GM19025 (cell line): Measurements from ENCODE around the gene NSD2.
"Not testable (repeated sequence)": the region's sequence is repeated elsewhere in the genome, so short reads cannot be mapped to it uniquely, and the experiment has no call there.

Experiments used
- ATAC-seq: cut with Tn5 transposase; IDR thresholded peaks from one replicate; pipeline ENCODE4 v1.9.1; 2021; ENCODE audit warnings: mild to moderate bottlenecking, low read depth, moderate library complexity; ENCODE audit not compliant: unreplicated experiment

NSD2 gene

DNA sequence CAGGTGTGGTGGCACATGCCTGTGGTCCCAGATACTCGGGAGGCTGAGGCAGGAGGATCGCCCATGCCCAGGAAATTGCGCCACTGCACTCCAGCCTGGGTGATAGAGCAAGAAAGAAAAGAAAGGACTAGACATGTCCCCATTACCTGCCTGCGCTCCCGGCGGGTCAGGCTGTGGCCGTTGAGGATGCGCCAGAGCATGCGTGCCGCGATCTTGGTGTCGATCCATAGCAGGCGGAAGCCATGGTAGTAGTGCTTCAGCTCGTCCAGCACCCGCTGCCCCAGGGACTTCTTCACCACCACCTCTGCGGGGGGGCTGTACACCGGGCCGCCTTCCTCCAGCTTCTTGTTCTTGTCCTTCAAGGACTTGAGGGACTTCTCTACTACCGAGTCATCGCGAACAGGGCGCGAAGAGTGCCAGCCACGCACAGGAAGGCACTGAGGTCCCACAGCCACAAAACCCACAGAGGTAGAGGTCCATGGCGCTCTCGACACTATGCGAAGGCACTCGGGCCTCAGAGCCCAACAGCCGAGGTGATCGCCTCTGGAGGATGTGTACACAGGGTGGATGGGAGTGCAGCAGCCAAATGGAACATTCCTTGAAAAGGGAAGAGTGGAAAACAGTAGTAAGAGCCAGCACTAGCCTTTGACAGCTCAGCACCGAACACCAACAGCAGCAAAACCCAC is 29.8 kb upstream of the NSD2 start:
- no peak for ATAC-seq

DNA sequence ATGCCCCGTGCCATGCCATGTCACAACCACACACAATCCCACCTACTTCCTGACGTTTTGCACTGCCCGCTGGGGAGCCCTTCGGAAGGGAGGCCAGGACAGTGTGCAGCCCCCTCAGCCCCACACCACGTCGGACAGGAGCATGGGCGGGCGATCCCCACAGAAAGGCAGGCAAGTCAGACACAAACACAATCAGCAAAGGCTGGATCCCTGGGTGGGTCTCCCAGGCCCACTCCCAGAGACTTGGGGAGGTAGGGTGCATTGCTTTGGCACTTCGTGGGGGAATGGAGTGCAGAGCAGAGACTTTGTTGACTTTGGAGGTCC is 29.3 kb upstream of the NSD2 start:
- no peak for ATAC-seq

DNA sequence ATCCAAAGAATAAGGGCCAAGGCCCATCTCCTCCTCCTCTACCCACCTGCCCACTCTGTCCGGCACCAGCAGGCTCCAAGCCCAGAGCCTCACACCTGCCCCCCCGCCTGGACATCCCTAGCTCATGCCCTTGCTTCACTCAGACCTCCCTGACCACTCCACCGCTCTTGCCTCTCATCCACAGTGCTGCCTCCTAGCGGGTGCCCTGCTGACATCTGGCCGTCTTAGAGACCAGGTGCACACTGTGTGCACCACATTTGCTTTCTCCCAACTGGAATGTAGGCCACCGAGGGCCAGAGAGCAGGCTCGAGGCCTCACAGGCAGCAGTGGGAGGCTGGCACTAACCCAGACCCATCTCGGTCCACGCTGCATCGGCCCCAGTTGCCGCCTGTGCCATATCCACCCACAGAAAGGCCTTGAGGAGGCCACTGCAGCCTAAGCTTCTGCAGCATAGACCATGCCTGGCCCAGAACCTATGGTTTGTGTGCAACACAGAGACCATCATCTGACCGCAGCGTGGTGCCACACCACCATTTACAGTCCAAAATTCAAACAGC is 28.8 kb upstream of the NSD2 start:
- no peak for ATAC-seq

DNA sequence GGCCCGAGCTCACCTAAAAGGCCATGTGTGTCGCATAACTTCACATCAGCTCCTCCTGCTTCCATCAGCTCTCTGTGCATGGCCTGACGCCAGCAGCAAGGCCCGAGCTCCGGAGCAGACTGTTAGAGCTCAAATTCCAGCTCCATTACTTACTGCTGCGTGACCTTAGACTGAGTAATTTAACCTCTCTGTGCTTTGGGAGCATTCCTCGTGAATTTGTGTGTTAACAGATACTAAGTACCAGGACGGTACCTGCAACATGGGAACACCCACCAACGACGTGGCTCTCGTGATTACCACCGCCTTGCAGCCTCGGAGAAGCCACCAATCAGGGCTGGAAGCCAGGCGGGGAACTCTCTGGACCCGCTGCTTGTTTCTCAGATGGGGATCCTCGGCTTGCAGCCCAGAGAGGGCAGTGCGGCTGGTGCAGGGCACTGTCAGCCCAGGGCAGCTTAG is 28.2 kb upstream of the NSD2 start:
- ATAC-seq: no peak

DNA sequence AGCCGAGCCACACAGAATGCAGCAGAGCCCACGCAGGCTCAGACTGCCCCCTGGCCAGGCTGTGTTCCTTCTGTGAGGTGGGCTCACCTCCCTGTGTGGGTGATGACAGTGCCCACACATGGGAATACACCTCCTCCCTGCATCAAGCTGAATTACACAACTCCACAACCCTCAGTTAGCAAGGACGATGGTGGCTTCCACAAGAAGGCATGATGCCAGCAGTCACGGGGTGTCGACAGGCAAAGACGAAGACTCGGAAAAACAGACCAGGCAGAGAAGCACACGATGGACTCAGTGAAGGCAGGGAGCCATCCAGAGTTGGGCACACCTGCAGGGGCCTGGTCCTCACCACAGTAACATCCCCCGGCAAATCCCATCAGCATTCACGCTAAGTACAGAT is 27.3 kb upstream of the NSD2 start:
- ATAC-seq: no peak

DNA sequence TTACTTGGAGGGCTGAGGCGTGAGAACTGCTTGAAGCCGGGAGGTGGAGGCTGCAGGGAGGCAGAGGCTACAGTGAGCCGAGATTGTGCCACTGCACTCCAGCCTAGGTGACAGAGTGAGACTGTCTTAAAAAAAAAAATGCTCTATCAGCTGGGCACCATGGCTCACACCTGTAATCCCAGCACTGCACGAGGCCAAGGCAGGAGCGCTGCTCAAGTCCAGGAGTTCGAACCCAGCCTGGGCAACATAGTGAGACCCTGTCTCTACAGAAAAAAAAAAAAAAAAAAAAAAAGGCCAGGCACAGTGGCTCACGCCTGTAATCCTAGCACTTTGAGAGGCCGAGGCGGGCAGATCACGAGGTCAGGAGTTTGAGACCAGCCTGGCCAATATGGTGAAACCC is 26.6 kb upstream of the NSD2 start:
- ATAC-seq: not testable (repeated sequence)

DNA sequence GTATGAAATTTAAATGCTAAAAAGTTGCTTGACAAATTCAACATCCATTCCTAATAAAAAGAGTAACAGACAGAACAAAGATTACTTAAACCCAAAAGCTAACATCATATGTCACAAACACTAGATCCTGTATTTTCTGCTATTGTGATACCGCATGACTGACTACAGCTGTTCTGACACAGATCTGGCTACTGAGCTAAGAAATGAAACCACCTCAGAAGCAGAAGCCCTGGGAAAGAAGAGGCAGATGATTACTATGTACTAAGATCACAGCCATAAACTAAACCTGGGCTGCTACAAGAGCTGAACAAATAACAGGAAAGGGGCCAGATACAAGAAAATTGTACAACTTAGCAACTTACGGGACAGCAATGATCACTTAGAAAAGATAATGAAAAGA is 24.6 kb upstream of the NSD2 start:
- no peak for ATAC-seq

DNA sequence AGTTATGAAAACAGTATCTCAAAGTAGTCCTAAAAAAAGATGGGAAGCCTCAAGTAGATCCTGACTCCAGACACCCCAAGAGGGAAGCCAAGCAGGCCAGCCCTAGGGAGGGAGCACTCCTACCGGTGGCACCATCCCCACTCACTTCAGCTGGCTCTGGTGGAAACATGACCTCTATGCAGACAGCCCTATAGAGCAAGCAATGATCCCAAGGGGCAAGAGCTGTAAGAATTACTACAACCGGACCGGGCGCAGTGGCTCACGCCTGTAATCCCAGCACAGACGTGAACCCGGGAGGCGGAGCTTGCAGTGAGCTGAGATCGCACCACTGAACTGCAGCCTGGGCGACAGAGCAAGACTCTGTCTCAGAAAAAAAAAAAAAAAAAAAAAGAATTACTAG is 20.9 kb upstream of the NSD2 start:
- ATAC-seq: no peak

DNA sequence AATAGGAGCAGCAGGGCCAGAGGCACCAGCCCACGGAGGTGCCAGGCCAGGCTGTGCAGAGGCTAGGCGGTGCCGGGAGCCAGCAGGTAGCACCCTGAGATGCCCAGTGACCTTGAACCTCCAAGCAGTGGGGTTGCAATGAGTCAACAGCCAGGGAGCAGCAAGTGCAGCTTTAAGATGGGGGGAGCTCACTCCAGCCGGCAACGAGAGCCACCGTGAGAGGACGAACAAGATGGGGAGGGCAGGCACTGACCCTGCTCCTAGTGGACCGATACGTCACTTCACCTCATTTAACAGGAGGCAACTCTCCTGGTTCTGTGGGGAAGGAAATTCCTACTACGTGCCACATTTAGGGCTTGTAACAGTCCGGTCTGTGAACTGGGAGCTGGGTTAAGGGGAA is 20.0 kb upstream of the NSD2 start:
- ATAC-seq: no peak

DNA sequence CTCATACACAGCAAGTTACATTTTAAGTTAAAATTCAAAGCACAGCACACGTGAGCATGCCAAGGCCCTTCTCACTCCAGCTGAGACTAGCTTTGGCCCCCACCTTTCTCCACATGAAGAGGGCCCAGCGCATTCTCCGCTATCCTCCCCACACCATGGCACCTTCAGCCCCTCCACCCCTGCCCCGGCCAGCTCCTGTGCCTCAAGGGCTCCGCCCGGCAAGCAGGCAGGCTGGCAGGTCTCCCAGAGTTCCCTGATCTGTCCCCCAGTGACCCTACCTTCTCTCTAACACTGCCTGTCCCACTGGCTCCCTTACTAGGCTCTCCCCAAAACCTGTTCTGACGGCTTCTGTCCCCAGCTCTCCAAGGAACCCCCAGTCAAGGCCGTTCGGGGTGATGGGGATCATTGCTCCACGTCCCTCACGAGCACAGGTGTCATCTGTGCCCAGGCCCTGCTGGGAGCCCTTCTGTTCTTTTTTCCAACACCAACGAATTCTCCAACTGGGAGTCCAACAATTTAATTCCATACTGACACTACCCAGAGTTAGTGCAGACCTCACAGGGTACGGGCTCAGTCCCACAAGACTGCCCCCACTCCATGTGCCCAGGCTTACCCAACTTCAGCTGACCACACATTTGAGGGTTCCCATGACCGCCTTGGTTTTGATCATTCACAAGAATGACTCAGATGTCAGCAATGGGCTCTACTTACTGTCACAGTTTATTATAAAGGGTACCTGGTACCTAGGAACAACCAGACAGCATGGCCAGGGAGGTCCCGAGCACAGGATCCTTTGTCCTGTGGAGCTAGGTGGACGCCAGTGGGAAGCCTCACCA is 19.4 kb upstream of the NSD2 start:
- no peak for ATAC-seq

DNA sequence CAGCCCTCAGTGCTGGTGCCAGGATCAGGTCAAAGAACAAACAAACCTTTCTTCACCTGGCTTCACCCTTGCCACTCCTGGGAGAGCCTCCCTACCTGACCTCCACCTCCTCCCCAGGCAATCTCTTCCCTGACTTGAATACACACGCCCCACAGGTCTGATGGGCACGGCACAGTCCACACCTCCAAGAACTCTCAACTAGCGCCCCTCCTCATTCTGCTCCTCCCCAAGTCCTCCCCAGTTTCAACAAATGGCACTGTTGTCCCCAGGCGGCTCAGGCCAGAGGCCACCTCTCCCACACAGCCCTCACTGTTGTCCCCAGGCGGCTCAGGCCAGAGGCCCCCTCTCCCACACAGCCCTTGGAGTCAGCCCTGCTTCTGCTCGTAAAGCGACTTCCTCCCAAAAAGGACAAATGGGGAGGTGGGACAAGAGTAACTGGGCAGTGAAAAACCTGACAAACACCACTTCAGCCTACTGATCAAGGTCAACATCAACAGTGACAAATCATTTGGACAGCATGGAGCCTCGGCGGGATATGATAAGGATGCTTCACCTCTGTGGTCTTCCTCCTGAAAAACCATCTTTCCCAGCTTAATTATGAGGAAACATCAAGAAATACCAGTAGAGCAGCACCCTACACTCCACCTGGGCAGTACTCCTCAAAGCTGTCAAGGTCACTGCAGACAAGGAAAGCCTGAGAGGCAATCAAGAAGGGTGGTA is 18.1 kb upstream of the NSD2 start:
- ATAC-seq: no peak

DNA sequence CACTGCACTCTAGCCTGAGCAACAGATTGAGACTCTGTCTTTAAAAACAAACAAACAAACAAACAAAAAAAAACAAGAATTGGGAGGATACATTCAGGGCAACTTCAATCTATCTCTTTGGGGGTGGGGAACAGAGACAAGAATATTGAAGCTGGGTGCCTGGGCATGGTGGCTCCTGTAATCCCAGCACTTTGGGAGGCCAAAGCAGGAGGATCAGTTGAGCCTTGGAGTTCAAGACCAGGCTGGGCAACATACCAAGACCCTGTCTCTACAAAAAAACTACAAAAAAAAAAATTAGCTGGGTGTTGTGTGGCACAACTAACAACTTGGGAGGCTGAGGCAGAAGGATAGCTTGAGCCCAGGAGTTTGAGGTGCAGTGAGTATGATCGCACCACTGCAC is 16.4 kb upstream of the NSD2 start:
- ATAC-seq: no peak

DNA sequence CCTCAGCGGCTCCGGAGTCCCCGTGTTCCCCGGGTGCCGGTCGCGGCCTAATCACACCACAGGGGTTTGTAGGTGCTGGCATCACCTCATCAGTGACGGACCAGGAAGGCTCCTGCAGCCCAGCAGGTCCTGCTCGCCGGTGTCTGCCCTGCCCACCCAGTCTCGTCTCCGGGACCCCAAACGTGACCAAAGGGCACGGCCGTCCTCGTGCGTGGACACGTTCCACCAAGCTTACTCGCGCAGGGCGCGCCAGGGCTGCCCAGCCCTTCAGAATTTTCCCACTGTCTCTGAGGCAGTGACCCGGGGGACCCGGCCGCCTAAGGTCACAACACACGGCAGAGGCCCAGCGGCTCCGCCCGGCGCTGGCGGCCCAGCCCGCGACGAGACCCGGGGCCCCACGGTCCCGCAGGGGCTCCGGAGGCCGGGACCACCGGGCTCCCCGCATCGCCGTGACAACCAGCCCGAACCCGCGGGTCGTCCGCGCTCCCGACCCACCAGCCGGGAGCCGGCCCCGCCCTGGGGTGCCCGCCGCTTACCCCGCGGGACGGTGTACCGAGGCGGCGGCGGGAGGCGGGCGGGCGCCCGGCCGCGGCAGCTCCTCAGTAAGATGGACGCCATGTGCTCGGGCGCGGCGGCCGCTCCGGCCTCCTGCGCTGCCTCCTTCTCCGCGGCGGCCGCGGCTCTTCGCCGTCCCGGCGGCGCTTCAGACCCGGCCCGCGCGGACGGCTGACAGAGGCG is 15.7 kb upstream of the NSD2 start:
- peak; percentile 6 for ATAC-seq

DNA sequence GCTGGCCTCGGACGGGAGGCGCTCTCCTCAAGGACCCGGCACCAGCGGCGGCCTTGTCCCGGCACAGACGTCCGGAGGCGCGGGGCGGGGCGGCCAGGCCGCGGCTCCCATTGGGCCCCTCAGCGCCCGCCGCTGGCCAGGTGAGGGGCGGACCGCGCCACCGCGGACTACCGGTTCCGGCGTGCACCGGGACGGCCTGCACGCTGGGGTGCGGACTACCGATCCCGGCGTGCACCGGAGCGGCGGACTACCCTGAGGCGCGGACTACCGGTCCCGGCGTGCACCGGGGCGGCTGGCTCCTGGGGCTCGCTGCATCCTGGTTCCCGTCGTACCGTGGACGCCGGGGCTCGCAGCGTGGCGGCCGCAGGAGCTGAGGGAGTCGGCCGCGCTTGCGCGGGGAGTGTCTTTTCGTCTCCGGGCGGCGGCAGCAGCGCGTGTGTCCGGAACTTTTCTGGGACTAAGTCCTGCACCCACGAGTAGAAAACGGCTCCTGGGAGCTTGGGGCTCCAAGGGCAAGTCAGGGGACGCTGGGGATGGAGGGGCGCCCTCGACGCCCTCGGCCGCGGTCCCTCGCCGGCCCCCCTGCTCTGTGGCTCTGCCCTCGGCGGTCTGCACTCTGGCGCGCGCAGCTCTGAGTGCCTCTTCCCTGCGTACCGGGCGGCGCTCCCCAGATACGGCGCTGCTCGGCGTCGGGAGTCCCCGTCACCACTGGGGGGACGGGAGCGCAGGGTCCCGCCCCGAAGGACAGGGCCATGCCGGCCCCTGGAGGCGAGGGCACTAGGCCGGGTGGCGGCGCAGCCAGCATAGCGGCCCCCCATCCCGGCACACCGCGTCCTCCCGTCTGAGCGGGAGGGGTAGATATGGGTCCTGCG is 14.9 kb upstream of the NSD2 start, which contains the start of gene LETM1:
TSS of gene LETM1 (minus strand) at position 86 of the 872 bp plus-strand sequence. CDS start 206 bp downstream, outside the sequence.
- peak; percentile 85 for ATAC-seq

DNA sequence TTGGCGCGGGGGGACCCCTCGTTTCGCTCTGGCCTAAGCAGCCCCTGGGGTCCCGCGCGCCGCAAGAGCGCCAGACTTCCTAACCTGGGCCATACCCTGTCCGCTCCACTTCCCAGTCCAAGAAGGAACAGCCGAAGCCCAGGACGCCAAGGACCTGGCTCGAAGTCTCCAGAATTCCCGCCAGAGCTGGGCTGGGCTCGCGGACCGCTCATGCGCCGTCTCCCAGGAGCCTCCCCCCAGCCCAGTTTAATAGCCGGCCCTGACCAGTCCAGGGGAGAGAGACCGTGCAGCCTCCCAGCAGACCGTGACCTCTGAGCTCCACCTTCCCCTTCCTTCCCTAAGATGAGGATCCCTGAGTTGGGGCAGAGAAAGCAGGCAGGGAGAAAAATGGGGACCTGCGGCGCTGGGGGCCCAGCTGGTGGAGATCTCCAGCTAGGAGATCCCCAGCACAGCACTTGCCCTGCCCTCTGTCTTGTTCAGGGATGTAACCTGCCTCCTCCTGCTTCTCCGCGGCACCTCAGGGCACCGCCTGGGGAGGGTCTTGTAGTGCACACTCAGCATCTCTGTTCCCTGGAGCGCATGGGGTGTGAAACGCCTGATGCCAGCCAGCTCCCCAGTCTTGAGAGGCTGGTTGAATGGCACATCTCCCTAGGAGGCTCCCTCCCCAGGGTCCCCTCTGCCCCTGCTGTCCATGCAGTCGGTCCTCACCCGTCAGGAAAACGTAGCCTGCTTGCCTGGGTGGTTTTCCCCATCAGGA is 14.1 kb upstream of the NSD2 start:
- no peak for ATAC-seq

DNA sequence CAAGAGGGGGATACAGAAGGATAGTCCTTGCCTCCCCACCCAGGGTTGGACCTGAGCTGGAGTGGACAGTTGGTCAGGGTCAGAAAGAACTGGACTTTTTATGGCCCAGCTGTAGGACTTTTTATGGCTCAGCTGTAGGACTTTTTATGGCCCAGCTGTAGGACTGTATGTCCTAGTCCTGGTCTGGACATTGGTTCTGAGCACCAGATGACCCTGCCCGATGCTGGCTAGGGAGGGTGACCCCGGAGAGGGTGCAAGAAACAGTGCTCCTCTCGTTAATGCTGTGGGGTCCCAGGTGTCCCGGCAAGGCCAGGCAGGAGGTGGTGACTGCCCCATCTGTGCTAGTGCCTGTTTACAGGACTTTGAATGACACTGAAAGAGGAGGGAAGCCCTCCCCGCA is 13.3 kb upstream of the NSD2 start:
- no peak for ATAC-seq

DNA sequence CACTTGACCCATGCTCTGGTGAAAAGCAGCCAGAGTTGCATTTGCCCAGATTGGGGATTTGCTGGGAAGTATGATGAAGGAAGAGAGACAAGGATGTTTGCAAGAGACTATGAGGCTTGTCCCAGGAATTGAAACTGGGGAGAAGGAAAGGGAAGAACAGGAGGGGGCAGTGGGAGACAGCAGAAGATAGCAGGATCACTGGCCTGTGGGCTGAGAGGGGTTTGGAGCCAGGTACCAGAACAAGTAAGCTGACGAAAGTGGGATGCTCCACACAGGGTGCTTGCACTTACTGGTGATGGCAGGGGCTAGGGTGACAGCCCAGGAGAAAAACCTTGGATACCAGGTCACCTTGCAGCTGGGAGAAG is 11.8 kb upstream of the NSD2 start:
- ATAC-seq: no peak

DNA sequence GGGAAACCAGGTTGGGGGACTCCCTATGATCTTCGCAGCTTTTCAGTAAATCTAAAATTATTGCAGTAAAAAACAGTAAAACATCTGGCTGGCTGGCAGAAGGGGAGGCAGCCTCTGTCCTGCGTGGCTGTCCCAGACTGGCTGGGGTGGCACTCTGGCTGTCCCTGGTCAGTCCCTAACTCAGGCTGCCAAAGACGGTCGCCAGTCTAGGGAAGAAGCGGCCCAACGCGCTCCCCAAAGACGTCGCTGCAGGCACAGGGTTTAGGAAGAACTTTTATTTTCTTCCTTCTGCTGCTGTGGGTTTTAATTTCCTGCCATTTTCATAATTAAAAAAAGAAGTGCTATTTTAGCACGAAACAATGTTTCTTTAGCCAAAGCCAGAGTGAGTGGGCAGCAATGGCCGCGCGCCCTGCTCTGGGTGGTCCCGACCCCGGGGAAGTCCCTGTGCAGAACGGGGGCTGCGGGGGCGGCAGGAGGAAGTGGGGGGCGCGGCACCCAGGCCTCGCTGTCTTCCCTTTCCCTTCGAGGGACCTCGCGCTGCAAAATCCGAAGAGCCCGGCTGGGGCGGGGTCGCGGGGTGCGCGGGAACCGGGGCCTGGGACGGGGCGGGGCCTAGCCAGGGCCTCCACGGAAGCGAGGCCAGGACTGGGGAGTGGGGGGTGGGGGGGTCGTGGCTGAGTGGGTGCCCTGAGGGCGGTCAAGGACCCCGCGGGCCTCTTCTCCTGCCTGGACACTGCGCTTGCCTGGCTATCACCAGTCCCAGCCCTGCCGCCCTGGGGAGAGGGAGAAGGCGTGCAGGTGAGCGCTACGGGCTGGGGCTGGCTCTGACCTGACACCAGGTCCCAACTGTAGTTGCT is 8.9 kb upstream of the NSD2 start:
- ATAC-seq: no peak
